HEK293 (cell line): ENCODE data around the gene CMIP.
A peak's percentile ranks its signal among the peaks of the same experiment; 100 is the strongest.

ENCODE experiments used
- EGR2 ChIP-seq: fragments of 450-650 bp; formaldehyde crosslinking; IDR thresholded peaks from 2 replicates; pipeline ENCODE4 v1.5.1; 2016; ENCODE audit warnings: low read depth, missing biosample characterization, missing genetic modification characterization
- FEZF1 ChIP-seq: fragments of 450-650 bp; formaldehyde crosslinking; IDR thresholded peaks from 2 replicates; pipeline ENCODE4 v1.5.1; 2016; ENCODE audit warnings: missing biosample characterization, missing genetic modification characterization
- GLI4 ChIP-seq: fragments of 450-650 bp; formaldehyde crosslinking; IDR thresholded peaks from 2 replicates; pipeline ENCODE4 v1.5.1; 2016; ENCODE audit warnings: missing biosample characterization, missing genetic modification characterization
- HOXD13 ChIP-seq: sonication (generic); formaldehyde crosslinking; IDR thresholded peaks from 2 replicates; pipeline ENCODE4 v1.8.0; 2022; ENCODE audit warnings: missing genetic modification reagents, borderline replicate concordance
- IKZF3 ChIP-seq: fragments of 450-650 bp; IDR thresholded peaks from 2 replicates; pipeline ENCODE4 v1.5.0; 2018; ENCODE audit warnings: missing biosample characterization, mild to moderate bottlenecking, missing genetic modification characterization, moderate library complexity
- SCRT2 ChIP-seq: fragments of 450-650 bp; formaldehyde crosslinking; IDR thresholded peaks from 2 replicates; pipeline ENCODE4 v1.5.1; 2016; ENCODE audit warnings: missing biosample characterization, missing genetic modification characterization
- ZBTB21 ChIP-seq: fragments of 450-650 bp; formaldehyde crosslinking; IDR thresholded peaks from 2 replicates; pipeline ENCODE4 v1.5.1; 2017; ENCODE audit warnings: missing biosample characterization, missing genetic modification characterization
- ZBTB7A ChIP-seq: fragments of 450-650 bp; formaldehyde crosslinking; IDR thresholded peaks from 2 replicates; pipeline ENCODE4 v1.5.1; 2016; ENCODE audit warnings: low read depth, missing biosample characterization, missing genetic modification characterization
- ZFP3 ChIP-seq: fragments of 450-650 bp; formaldehyde crosslinking; IDR thresholded peaks from 2 replicates; pipeline ENCODE4 v1.5.1; 2016; ENCODE audit warnings: low read depth, missing biosample characterization, missing genetic modification characterization
- ZFP69B ChIP-seq: fragments of 450-650 bp; formaldehyde crosslinking; IDR thresholded peaks from 2 replicates; pipeline ENCODE4 v1.5.1; 2016; ENCODE audit warnings: missing biosample characterization, missing genetic modification characterization
- ZNF114 ChIP-seq: fragments of 450-650 bp; formaldehyde crosslinking; IDR thresholded peaks from 2 replicates; pipeline ENCODE4 v1.5.0; 2017; ENCODE audit warnings: missing biosample characterization, missing genetic modification characterization
- ZNF175 ChIP-seq: fragments of 450-650 bp; formaldehyde crosslinking; IDR thresholded peaks from 2 replicates; pipeline ENCODE4 v1.5.1; 2016; ENCODE audit warnings: missing biosample characterization, missing genetic modification characterization
- ZNF221 ChIP-seq: fragments of 450-650 bp; formaldehyde crosslinking; IDR thresholded peaks from 2 replicates; pipeline ENCODE4 v1.5.1; 2017; ENCODE audit warnings: missing biosample characterization, missing genetic modification characterization, borderline replicate concordance
- ZNF324 ChIP-seq: fragments of 450-650 bp; formaldehyde crosslinking; IDR thresholded peaks from 2 replicates; pipeline ENCODE4 v1.5.1; 2016; ENCODE audit warnings: missing biosample characterization, missing genetic modification characterization
- ZNF366 ChIP-seq: fragments of 450-650 bp; formaldehyde crosslinking; conservative IDR thresholded peaks from 2 replicates; pipeline ENCODE4 v1.5.1; 2016; ENCODE audit warnings: missing biosample characterization, missing genetic modification characterization
- ZNF623 ChIP-seq: fragments of 450-650 bp; formaldehyde crosslinking; IDR thresholded peaks from 2 replicates; pipeline ENCODE4 v1.5.1; 2016; ENCODE audit warnings: missing biosample characterization, missing genetic modification characterization
- ZNF701 ChIP-seq: fragments of 450-650 bp; formaldehyde crosslinking; IDR thresholded peaks from 2 replicates; pipeline ENCODE4 v1.5.1; 2016; ENCODE audit warnings: missing biosample characterization, missing genetic modification characterization
- ZSCAN16 ChIP-seq: fragments of 450-650 bp; formaldehyde crosslinking; IDR thresholded peaks from 2 replicates; pipeline ENCODE4 v1.5.1; 2016; ENCODE audit warnings: missing biosample characterization, missing genetic modification characterization
- ZSCAN23 ChIP-seq: fragments of 450-650 bp; formaldehyde crosslinking; IDR thresholded peaks from 2 replicates; pipeline ENCODE4 v1.5.1; 2016; ENCODE audit warnings: missing biosample characterization, missing genetic modification characterization
- TF ChIP-seq, protein P1 (sequence below): fragments of 450-650 bp; formaldehyde crosslinking; IDR thresholded peaks from 2 replicates; pipeline ENCODE4 v1.5.1; 2016; ENCODE audit warnings: missing biosample characterization, missing genetic modification characterization
- TF ChIP-seq, protein P2 (sequence below): fragments of 450-650 bp; formaldehyde crosslinking; IDR thresholded peaks from 2 replicates; pipeline ENCODE4 v1.5.1; 2016; ENCODE audit warnings: missing biosample characterization, missing genetic modification characterization, borderline replicate concordance
- TF ChIP-seq, protein P3 (sequence below): fragments of 450-650 bp; formaldehyde crosslinking; IDR thresholded peaks from 2 replicates; pipeline ENCODE4 v1.5.1; 2017; ENCODE audit warnings: missing biosample characterization, missing genetic modification characterization
- TF ChIP-seq, protein P4 (sequence below): fragments of 450-650 bp; formaldehyde crosslinking; IDR thresholded peaks from 2 replicates; pipeline ENCODE4 v1.5.1; 2016; ENCODE audit warnings: missing biosample characterization, missing genetic modification characterization
- TF ChIP-seq, protein P5 (sequence below): fragments of 450-650 bp; formaldehyde crosslinking; IDR thresholded peaks from 2 replicates; pipeline ENCODE4 v1.5.1; 2016; ENCODE audit warnings: missing biosample characterization, missing genetic modification characterization
- TF ChIP-seq, protein P6 (sequence below): fragments of 450-650 bp; formaldehyde crosslinking; IDR thresholded peaks from 2 replicates; pipeline ENCODE4 v1.5.1; 2016; ENCODE audit warnings: missing biosample characterization, missing genetic modification characterization
- TF ChIP-seq, protein P7 (sequence below): fragments of 450-650 bp; formaldehyde crosslinking; IDR thresholded peaks from 2 replicates; pipeline ENCODE4 v1.5.1; 2016; ENCODE audit warnings: missing biosample characterization, missing genetic modification characterization

The CMIP gene

DNA sequence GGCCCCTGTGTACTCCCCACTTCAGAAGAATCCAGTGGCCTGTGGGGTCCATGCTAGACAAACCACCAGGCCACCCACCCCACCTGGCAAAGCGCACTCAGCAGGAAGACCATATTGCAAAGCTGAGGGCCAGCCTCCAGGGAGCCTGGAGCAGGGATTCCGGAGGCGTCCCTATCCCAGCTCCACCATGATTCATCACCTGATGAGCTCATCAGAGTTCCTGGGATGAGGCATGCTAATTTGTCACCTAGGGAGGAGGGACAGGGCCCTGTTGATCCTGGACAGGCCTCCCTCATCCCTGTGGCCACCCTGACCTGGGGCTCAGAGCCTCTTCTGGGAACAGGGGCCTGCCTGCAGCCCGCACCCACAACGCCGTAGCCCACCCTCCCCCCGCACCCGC is 202.9 kb downstream of the CMIP start (continued):
- TF ChIP-seq, protein P1, sequence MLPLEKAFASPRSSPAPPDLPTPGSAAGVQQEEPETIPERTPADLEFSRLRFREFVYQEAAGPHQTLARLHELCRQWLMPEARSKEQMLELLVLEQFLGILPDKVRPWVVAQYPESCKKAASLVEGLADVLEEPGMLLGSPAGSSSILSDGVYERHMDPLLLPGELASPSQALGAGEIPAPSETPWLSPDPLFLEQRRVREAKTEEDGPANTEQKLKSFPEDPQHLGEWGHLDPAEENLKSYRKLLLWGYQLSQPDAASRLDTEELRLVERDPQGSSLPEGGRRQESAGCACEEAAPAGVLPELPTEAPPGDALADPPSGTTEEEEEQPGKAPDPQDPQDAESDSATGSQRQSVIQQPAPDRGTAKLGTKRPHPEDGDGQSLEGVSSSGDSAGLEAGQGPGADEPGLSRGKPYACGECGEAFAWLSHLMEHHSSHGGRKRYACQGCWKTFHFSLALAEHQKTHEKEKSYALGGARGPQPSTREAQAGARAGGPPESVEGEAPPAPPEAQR (tag by site-specific recombination): no peak
- TF ChIP-seq, protein P2, sequence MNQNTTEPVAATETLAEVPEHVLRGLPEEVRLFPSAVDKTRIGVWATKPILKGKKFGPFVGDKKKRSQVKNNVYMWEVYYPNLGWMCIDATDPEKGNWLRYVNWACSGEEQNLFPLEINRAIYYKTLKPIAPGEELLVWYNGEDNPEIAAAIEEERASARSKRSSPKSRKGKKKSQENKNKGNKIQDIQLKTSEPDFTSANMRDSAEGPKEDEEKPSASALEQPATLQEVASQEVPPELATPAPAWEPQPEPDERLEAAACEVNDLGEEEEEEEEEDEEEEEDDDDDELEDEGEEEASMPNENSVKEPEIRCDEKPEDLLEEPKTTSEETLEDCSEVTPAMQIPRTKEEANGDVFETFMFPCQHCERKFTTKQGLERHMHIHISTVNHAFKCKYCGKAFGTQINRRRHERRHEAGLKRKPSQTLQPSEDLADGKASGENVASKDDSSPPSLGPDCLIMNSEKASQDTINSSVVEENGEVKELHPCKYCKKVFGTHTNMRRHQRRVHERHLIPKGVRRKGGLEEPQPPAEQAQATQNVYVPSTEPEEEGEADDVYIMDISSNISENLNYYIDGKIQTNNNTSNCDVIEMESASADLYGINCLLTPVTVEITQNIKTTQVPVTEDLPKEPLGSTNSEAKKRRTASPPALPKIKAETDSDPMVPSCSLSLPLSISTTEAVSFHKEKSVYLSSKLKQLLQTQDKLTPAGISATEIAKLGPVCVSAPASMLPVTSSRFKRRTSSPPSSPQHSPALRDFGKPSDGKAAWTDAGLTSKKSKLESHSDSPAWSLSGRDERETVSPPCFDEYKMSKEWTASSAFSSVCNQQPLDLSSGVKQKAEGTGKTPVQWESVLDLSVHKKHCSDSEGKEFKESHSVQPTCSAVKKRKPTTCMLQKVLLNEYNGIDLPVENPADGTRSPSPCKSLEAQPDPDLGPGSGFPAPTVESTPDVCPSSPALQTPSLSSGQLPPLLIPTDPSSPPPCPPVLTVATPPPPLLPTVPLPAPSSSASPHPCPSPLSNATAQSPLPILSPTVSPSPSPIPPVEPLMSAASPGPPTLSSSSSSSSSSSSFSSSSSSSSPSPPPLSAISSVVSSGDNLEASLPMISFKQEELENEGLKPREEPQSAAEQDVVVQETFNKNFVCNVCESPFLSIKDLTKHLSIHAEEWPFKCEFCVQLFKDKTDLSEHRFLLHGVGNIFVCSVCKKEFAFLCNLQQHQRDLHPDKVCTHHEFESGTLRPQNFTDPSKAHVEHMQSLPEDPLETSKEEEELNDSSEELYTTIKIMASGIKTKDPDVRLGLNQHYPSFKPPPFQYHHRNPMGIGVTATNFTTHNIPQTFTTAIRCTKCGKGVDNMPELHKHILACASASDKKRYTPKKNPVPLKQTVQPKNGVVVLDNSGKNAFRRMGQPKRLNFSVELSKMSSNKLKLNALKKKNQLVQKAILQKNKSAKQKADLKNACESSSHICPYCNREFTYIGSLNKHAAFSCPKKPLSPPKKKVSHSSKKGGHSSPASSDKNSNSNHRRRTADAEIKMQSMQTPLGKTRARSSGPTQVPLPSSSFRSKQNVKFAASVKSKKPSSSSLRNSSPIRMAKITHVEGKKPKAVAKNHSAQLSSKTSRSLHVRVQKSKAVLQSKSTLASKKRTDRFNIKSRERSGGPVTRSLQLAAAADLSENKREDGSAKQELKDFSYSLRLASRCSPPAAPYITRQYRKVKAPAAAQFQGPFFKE (tag by site-specific recombination): no peak
- TF ChIP-seq ZNF175 (no peak), ZFP69B (tag by site-specific recombination) (no peak), ZSCAN23 (tag by site-specific recombination) (no peak), ZNF623 (no peak), ZBTB21 (tag by site-specific recombination) (no peak), ZFP3 (tag by site-specific recombination) (no peak), EGR2 (no peak), IKZF3 (tag by site-specific recombination) (no peak), SCRT2 (peak; percentile 76), ZNF221 (tag by site-specific recombination) (no peak), HOXD13 (CRISPR knock-in tag) (no peak), ZNF366 (tag by site-specific recombination) (no peak), GLI4 (tag by site-specific recombination) (no peak), ZNF324 (tag by site-specific recombination) (no peak), ZNF114 (tag by site-specific recombination) (no peak), ZSCAN16 (tag by site-specific recombination) (no peak), ZBTB7A (no peak), FEZF1 (tag by site-specific recombination) (no peak), ZNF701 (tag by site-specific recombination) (no peak)
- TF ChIP-seq, protein P3, sequence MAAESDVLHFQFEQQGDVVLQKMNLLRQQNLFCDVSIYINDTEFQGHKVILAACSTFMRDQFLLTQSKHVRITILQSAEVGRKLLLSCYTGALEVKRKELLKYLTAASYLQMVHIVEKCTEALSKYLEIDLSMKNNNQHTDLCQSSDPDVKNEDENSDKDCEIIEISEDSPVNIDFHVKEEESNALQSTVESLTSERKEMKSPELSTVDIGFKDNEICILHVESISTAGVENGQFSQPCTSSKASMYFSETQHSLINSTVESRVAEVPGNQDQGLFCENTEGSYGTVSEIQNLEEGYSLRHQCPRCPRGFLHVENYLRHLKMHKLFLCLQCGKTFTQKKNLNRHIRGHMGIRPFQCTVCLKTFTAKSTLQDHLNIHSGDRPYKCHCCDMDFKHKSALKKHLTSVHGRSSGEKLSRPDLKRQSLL (tag by site-specific recombination): peak; percentile 90
- TF ChIP-seq, protein P4, sequence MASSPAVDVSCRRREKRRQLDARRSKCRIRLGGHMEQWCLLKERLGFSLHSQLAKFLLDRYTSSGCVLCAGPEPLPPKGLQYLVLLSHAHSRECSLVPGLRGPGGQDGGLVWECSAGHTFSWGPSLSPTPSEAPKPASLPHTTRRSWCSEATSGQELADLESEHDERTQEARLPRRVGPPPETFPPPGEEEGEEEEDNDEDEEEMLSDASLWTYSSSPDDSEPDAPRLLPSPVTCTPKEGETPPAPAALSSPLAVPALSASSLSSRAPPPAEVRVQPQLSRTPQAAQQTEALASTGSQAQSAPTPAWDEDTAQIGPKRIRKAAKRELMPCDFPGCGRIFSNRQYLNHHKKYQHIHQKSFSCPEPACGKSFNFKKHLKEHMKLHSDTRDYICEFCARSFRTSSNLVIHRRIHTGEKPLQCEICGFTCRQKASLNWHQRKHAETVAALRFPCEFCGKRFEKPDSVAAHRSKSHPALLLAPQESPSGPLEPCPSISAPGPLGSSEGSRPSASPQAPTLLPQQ (tag by site-specific recombination): no peak
- TF ChIP-seq, protein P5, sequence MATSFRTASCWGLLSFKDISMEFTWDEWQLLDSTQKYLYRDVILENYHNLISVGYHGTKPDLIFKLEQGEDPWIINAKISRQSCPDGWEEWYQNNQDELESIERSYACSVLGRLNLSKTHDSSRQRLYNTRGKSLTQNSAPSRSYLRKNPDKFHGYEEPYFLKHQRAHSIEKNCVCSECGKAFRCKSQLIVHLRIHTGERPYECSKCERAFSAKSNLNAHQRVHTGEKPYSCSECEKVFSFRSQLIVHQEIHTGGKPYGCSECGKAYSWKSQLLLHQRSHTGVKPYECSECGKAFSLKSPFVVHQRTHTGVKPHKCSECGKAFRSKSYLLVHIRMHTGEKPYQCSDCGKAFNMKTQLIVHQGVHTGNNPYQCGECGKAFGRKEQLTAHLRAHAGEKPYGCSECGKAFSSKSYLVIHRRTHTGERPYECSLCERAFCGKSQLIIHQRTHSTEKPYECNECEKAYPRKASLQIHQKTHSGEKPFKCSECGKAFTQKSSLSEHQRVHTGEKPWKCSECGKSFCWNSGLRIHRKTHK: no peak
- TF ChIP-seq, protein P6, sequence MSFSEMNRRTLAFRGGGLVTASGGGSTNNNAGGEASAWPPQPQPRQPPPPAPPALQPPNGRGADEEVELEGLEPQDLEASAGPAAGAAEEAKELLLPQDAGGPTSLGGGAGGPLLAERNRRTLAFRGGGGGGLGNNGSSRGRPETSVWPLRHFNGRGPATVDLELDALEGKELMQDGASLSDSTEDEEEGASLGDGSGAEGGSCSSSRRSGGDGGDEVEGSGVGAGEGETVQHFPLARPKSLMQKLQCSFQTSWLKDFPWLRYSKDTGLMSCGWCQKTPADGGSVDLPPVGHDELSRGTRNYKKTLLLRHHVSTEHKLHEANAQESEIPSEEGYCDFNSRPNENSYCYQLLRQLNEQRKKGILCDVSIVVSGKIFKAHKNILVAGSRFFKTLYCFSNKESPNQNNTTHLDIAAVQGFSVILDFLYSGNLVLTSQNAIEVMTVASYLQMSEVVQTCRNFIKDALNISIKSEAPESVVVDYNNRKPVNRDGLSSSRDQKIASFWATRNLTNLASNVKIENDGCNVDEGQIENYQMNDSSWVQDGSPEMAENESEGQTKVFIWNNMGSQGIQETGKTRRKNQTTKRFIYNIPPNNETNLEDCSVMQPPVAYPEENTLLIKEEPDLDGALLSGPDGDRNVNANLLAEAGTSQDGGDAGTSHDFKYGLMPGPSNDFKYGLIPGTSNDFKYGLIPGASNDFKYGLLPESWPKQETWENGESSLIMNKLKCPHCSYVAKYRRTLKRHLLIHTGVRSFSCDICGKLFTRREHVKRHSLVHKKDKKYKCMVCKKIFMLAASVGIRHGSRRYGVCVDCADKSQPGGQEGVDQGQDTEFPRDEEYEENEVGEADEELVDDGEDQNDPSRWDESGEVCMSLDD: no peak
- TF ChIP-seq, protein P7, sequence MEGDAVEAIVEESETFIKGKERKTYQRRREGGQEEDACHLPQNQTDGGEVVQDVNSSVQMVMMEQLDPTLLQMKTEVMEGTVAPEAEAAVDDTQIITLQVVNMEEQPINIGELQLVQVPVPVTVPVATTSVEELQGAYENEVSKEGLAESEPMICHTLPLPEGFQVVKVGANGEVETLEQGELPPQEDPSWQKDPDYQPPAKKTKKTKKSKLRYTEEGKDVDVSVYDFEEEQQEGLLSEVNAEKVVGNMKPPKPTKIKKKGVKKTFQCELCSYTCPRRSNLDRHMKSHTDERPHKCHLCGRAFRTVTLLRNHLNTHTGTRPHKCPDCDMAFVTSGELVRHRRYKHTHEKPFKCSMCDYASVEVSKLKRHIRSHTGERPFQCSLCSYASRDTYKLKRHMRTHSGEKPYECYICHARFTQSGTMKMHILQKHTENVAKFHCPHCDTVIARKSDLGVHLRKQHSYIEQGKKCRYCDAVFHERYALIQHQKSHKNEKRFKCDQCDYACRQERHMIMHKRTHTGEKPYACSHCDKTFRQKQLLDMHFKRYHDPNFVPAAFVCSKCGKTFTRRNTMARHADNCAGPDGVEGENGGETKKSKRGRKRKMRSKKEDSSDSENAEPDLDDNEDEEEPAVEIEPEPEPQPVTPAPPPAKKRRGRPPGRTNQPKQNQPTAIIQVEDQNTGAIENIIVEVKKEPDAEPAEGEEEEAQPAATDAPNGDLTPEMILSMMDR: no peak
